Effector memory CD4-positive, alpha-beta T cell (primary cell): Measurements from ENCODE around the gene SIRT2.
"Not testable (repeated sequence)": the region's sequence is repeated elsewhere in the genome, so short reads cannot be mapped to it uniquely, and the experiment has no call there.

Experiments
- DNase-seq, 3 donors: peaks; one replicate each; pipeline ENCODE4 v3.0.0-alpha.2; 2020
- H3K27ac ChIP-seq: 2 replicates; pipeline ENCODE4 v1.7.0; 2013; ENCODE audit warnings: mild to moderate bottlenecking, low read length, moderate library complexity; ENCODE audit not compliant: insufficient read depth, poor library complexity, severe bottlenecking
- H3K27me3 ChIP-seq: replicated peaks from 2 replicates; pipeline ENCODE4 v1.7.0; 2013; ENCODE audit warnings: mild to moderate bottlenecking, low read length; ENCODE audit not compliant: insufficient read depth, control insufficient read depth, poor library complexity, severe bottlenecking
- H3K36me3 ChIP-seq: 2 replicates; pipeline ENCODE4 v1.7.0; 2013; ENCODE audit warnings: mild to moderate bottlenecking, low read length, moderate library complexity; ENCODE audit not compliant: control insufficient read depth, insufficient read depth
- H3K4me1 ChIP-seq: 2 replicates; pipeline ENCODE4 v1.7.0; 2013; ENCODE audit warnings: low read length, mild to moderate bottlenecking; ENCODE audit not compliant: control insufficient read depth, insufficient read depth, poor library complexity, severe bottlenecking
- H3K4me3 ChIP-seq: 2 replicates; pipeline ENCODE4 v1.7.0; 2013; ENCODE audit warnings: low read length, low read depth, mild to moderate bottlenecking; ENCODE audit not compliant: insufficient read depth, poor library complexity, severe bottlenecking
- H3K9me3 ChIP-seq: 2 replicates; pipeline ENCODE4 v1.7.0; 2013; ENCODE audit warnings: mild to moderate bottlenecking, low read length, moderate library complexity; ENCODE audit not compliant: control insufficient read depth

Gene SIRT2

GRCh38 chr19:38831142-38831605, 68.2 kb downstream of the SIRT2 start:
- peak overlapping the region; percentile 77 for H3K27ac ChIP-seq
- H3K4me1 ChIP-seq: peaks cover 3% of the 10 kb centered on the region
- peaks cover 22% of the 10 kb centered on the region for H3K36me3 ChIP-seq
- peak overlapping the region; percentile 79 for H3K4me3 ChIP-seq
- H3K9me3 ChIP-seq: no peaks in the 10 kb centered on the region
- H3K27me3 ChIP-seq: no peaks in the 10 kb centered on the region
- DNase-seq: peak in 1 of 3 donors; percentile 11

GRCh38 chr19:38830039-38830733, 69.2 kb downstream of the SIRT2 start:
- no peak for DNase-seq
- no peaks in the 10 kb centered on the region for H3K27me3 ChIP-seq
- H3K4me1 ChIP-seq: peaks cover 3% of the 10 kb centered on the region
- H3K9me3 ChIP-seq: no peaks in the 10 kb centered on the region
- no peak overlapping the region for H3K4me3 ChIP-seq
- H3K27ac ChIP-seq: no peak overlapping the region
- H3K36me3 ChIP-seq: peaks cover 16% of the 10 kb centered on the region

GRCh38 chr19:38829203-38829602, 70.2 kb downstream of the SIRT2 start:
- H3K4me3 ChIP-seq, H3K4me1 ChIP-seq, H3K9me3 ChIP-seq, DNase-seq, H3K27me3 ChIP-seq, H3K27ac ChIP-seq: not testable (repeated sequence)
- H3K36me3 ChIP-seq: peaks cover 16% of the 10 kb centered on the region
